GM12864 (cell line): Measurements from ENCODE around the gene RNASE8.
"Not testable (repeated sequence)": the region's sequence is repeated elsewhere in the genome, so short reads cannot be mapped to it uniquely, and the experiment has no call there.

Experiments used
- DNase-seq: peaks from one replicate; pipeline ENCODE4 v3.0.0-alpha.2; 2011; ENCODE audit warnings: low read depth
- H3K4me3 ChIP-seq: 2 replicates; pipeline ENCODE4 v1.5.1; 2011; ENCODE audit warnings: mild to moderate bottlenecking, low read depth, low read length, control low read depth
- CTCF ChIP-seq: IDR thresholded peaks from 2 replicates; pipeline ENCODE4 v1.5.1; 2011; ENCODE audit warnings: low read depth, mild to moderate bottlenecking, moderate library complexity, low read length, control low read depth, inconsistent platforms; ENCODE audit errors: missing control alignments

RNASE8 gene

DNA sequence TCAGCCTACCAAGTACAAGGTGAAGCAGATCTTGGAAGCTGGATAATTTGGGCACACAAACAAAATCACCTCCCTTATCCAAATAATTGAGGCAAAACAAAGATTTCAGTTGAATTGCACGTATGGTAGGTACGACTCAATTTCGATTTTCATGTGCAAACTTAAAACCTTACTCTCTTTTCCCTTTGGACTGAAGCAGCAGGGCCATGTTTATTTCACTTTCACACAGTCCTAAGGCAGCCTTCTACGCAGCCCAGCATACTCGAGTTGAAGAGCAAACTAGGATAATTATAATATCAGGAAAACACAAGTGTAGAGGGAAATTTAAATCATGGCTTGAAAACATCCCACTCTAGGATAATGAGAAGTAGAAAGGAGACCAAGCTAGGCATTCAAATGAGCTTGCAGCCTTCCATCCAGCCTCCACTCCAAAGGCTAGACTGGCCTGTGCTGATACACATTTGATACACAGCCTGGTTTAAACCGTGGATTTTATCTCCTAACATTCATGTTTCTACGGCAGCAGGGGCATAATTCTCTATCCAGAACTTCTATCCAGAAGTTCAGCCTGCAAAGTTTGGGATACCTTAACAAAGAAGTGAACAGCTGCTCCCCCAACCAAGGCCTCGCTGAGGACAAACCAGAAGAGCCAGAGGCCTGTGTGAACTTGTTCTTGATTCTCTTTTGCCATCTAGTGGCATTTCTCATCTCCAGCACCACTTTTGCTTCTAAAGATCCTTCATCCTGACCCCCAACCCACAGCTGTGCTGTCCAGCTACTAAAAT lies 17.8 kb upstream of the RNASE8 start:
- peak; percentile 57 for TF ChIP-seq CTCF
- peak; percentile 8 for DNase-seq
- H3K4me3 ChIP-seq = no peak overlapping the region

DNA sequence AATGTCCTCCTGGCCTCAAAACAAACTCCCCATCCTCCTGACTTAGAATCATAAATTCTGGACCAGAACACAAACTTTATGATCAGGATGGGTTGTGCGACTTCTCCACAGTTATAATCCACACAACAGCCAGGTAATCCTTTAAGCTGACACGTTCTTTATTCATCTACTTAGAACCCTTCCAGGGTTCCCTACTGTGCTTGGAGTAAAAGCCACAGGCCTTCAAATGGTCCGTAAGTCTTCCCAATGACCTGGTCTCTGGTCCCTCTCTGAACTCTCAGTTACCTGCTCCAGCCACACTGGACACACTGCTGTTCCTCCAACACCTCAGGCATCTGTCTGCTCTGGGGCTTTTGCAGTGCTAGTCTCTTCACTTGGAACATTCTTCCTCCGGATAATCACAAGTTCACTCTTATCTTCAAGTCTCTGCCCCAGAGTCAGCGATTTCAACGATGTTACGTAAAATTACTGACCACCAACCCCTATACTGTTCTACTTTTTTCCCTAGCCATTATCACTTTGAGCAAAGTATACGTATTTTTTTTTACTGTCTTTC lies 17.2 kb upstream of the RNASE8 start:
- no peak overlapping the region for H3K4me3 ChIP-seq
- no peak for DNase-seq
- no peak for TF ChIP-seq CTCF

- not testable (repeated sequence) for H3K4me3 ChIP-seq, DNase-seq
Measured at GRCh38 chr14:21040941-21041340, 16.7 kb upstream of the RNASE8 start.

- TF ChIP-seq CTCF = no peak
- DNase-seq = no peak
- H3K4me3 ChIP-seq = no peak within 1 kb of the TSS
Measured at GRCh38 chr14:21041676-21042433, 15.8 kb upstream of the RNASE8 start, which contains the start of gene RNASE7. Gene RNASE7, plus strand, starts transcription at chr14:21042362. Its CDS starts 631 bp downstream, at chr14:21042993.

DNA sequence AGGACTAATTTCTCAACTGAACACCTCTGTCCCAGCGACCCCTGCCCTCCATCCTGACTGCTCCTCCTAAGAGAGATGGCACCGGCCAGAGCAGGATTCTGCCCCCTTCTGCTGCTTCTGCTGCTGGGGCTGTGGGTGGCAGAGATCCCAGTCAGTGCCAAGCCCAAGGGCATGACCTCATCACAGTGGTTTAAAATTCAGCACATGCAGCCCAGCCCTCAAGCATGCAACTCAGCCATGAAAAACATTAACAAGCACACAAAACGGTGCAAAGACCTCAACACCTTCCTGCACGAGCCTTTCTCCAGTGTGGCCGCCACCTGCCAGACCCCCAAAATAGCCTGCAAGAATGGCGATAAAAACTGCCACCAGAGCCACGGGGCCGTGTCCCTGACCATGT lies 14.7 kb upstream of the RNASE8 start:
- H3K4me3 ChIP-seq = no peak overlapping the region
- no peak for TF ChIP-seq CTCF
- DNase-seq = no peak

- no peak for DNase-seq
- no peak overlapping the region for H3K4me3 ChIP-seq
- TF ChIP-seq CTCF = no peak
Measured at GRCh38 chr14:21043387-21043973, 14.1 kb upstream of the RNASE8 start.

- TF ChIP-seq CTCF = no peak
- no peak for DNase-seq
- H3K4me3 ChIP-seq = no peak overlapping the region
Measured at GRCh38 chr14:21043974-21044618, 13.5 kb upstream of the RNASE8 start.
